Stimulated activated CD8-positive, alpha-beta memory T cell treated with anti-CD3 and anti-CD28 coated beads, Interleukin-4, amount 100 ng/mL, for 48 hours (primary cell): ENCODE data around the gene HERPUD1.
A peak's percentile ranks its signal among the peaks of the same experiment; 100 is the strongest.
"Not testable (repeated sequence)": the region's sequence is repeated elsewhere in the genome, so short reads cannot be mapped to it uniquely, and the experiment has no call there.

Source experiments
- DNase-seq: peaks from one replicate; pipeline ENCODE4 v3.0.0-alpha.2; 2020

HERPUD1 gene

DNA sequence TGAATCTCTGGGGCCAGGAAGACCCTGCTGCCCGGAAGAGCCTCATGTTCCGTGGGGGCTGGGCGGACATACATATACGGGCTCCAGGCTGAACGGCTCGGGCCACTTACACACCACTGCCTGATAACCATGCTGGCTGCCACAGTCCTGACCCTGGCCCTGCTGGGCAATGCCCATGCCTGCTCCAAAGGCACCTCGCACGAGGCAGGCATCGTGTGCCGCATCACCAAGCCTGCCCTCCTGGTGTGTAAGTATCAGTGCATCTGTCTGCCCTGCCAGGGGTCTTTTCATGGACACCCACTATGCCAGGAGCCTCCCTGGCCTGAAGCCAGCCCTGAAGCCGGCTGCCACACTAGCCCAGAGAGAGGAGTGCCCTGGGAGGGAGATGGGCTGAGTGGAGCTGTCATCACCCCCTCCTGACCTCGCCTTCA, 29.9 kb downstream of the HERPUD1 start, which contains the start of gene CETP:
TSS of gene CETP (plus strand) at position 100 of the 431 bp plus-strand sequence. CDS start at position 130, 30 bp downstream.
- DNase-seq: no peak

DNA sequence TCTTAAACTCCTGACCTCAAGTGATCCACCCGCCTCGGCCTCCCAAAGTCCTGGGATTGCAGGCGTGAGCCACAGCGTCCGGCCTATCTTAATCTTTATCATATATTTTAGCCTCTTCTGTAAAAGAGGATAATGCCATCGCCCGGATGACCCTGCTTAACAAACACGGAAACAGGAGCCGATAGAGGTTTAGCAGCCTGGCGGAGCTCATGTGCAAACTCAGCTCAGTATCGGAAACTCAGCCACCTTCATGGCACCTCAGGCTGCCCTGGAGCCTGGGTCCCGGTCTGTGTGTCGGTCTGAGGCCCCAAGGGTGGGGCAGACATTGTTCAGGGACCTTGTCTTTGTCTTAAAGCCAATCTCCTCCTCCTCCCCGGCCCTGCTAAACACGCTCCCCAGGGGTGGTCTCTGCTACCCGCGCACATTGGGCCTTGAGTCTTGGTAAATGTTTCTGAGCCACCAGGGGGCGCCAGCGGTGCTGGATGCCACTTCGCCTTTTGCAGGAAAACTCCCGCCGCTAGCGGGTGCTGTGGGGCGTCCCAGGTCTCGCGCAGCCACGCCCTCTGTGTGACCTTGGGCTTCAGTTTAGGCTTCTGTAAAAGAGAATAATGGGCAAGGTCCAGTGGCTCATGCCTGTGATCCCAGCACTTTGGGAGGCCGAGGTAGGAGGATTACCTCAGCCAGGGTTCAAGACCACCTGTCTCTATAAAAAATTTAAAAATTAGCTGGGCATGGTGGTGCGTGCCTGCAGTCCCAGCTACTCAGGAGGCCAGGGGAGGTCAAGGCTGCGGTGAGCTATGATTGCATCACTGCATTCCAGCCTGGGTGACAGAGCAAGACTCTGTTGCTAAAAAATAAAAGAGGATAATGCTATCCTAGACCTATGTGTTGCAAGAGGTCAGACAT, 32.6 kb downstream of the HERPUD1 start:
- peak; percentile 99 for DNase-seq

DNA sequence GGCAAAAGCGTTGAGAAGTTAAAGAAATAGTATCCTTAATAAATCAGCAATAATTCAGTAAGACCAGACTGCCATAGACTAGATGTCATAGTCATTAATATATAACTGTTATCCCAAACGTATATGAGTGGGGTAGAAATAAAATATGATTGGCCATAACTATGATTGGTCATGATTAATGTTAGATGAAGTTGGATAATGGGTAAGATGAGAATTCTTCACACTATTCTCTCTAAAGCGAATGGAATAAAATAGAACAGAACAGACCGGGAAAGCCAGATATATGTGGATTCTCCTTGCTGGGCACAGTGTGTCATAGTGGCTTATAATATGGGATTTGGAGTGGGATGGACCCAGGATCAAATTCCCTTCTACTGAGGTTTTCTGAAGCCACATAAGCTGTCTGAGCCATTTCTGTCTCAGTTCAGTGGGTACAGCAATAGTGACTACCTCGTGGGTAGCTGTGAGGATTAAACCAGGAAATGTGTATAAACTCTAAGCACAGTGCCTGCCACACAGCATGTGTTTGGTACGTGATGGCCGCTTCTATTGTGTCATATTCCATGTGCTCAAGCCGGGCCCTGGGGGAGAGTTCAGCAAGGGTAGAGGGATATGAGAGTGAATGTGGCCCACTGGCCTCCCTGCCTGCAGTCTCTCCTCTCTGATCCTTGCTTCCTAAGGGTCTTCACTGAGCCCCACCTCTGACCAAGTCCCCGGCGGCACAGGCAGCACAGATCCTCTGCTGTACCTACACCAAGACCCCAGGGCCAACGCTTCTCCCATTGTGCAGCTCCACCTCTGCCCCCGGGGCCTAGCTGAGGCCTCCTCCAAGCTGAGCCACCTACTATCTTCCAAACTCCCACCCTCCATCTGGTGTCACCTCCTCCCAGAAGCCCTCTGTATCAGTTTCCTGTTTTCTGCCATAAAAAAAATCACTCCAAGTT, 33.5 kb downstream of the HERPUD1 start:
- no peak for DNase-seq

DNA sequence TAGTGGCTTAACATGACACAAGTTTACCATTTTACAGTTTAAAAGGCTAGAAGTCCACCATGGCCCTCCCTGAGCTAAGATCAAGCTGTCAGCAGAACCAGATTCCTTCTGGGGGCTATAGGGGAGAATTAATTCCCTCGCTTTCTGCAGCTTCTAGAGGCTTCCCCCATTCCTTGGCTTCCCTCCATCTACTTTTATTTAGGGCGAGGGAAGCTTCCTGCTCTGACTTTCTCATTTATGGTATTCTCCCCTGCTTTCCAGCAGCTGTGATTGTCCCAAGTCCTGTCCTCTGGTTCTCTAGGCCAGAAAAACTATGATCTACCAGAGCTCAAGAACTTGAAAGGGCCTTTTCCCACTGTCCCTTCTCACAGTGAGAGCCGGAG, 34.1 kb downstream of the HERPUD1 start:
- DNase-seq: no peak

DNA sequence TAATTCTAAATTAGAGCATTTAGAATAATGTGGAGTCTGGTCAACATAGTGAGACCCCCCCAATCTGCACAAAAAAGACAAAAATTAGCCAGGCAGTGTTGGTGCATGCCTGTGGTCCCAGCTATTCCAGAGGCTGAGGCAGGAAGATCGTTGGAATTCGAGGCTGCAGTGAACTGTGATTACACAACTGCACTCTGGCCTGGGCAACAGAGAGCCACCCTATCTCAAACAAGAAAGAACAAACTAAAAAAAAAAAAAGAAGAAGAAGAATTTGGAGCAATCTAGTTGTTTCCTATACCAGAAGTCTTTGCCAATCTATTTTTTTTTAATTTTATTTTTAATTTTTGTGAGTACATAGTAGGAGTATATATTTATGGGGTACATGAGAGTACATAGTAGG, 35.8 kb downstream of the HERPUD1 start:
- DNase-seq: no peak

DNA sequence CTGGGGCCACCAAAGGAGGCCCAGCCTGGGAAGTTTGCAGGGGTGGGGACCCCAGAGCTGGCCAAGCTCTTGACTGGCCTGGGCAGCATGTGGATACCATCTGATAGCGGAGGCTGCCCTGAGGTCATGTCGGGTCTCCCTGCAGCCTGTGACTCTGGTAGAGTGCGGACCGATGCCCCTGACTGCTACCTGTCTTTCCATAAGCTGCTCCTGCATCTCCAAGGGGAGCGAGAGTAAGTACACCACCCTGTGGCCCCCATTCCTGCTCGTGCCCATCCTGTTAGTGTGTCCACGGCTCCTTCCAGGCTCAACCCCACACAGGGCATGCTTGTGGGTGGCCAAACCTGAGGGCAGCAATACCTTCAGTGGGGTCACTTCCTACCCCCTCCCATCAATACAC, 37.8 kb downstream of the HERPUD1 start:
- DNase-seq: no peak

DNA sequence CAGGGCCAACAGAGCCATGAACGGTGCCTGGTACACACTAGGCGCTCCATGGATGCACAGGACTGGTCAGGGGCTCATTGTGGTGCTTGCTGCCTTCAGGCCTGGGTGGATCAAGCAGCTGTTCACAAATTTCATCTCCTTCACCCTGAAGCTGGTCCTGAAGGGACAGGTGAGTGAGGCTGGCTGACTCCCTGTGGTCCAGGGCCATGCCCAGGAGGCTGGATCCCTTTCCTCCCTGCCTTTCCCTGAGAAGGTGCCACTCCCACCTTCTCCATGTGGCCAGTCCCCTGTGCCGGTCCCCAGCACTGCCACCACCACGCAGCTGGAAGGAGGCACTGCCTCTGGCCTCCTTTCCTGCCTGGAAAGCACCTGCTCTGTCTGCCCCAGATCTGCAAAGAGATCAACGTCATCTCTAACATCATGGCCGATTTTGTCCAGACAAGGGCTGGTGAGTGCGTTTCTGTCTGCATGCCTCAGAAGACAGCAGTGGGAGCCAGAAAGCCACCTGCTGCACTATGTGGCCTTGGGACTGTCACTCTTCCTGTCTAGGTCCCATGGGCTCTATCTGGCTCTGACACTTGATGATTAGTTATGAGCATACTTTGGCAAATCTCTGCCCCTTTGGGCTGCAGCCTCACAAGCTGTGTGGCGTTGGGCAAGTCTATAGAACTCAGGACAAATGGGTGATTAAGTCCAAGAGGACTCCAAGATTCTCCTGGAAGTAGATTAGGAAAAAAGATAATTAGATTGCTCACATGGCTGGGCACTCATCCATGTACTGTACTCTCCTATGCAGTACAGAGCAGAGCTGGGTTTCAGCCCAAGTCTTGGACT, 39.2 kb downstream of the HERPUD1 start:
- DNase-seq: no peak

DNA sequence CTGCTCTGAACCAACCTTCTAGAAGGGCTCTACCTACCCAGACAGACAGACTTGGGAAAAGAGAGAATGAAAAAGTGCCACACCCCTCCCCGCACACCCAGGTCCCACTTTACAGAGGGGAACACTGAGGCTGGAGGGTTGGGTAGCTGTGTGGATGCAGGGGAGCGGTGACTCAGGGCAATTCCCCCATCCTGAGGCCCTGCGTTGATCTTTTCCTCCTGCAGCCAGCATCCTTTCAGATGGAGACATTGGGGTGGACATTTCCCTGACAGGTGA, 39.8 kb downstream of the HERPUD1 start:
- no peak for DNase-seq

DNA sequence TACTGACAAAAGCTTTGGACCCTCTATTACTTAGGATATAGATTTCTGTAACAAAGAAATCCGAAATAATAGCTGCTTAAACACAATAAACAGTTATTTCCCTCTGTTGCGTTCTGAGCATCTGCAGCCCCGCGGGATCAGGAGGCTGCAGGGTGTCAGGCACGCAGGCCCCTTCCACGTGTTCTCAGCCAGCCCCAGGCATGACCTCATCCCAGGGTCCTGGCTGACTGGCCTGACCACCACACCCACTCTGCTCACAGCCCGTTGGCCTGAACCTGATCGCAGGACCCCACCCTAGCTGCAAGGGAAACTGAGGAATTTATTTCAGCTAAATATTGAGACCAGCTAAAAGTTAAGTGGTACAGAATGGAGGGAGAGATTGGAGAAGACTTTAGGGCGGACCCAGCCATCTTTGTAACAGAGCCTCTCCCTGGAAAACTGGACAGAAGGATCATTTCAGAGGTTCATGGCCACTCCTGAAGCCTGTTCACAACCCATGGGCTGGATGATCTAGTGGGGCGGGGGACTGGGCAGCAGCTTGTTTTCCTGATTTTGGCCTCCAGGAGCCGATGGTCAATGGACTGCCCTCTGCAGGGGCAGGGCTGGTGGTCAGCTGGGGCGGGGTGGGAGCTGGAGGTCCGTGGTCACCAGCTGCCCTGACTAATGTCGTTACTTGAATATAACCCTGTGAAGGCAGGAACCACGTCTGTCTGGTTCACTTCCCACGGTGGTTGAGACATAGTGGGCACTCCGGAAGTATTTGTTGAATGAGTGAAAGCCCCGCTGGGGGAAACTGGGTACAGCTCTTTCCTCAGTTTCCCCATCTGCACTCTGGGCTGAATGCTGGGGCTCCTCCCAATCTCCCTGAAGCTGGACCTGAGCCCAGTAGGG, 40.7 kb downstream of the HERPUD1 start:
- DNase-seq: no peak

DNA sequence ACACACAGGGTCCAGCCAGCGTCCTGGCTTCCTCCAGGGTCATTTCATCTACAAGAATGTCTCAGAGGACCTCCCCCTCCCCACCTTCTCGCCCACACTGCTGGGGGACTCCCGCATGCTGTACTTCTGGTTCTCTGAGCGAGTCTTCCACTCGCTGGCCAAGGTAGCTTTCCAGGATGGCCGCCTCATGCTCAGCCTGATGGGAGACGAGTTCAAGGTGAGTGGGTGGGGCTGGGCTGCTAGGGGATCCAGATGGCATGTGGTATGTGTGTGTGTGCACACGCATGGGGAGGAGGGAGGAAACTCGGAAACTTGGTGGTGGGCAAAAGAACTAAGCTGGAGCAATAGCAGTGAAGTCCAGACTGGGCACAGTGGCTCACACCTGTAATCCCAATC, 41.4 kb downstream of the HERPUD1 start:
- DNase-seq: no peak

DNA sequence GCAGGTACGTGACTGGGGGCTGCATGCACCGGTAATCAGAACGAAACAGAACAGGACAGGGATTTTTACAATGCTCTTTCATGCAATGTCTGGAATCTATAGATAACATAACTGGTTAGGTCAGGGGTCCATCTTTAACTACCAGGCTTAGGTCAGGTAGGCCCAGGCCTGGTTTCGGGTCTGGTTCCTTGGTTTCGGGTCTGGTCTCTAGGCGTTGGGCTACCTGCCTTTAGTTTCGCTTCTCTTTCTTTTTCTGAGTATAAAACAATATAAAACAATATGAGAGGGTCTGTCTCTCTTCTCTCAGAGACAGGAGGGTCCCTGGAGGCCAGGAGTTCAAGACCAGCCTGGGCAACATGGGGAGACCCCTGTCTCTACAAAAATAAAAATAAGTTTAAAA, 42.0 kb downstream of the HERPUD1 start:
- not testable (repeated sequence) for DNase-seq

DNA sequence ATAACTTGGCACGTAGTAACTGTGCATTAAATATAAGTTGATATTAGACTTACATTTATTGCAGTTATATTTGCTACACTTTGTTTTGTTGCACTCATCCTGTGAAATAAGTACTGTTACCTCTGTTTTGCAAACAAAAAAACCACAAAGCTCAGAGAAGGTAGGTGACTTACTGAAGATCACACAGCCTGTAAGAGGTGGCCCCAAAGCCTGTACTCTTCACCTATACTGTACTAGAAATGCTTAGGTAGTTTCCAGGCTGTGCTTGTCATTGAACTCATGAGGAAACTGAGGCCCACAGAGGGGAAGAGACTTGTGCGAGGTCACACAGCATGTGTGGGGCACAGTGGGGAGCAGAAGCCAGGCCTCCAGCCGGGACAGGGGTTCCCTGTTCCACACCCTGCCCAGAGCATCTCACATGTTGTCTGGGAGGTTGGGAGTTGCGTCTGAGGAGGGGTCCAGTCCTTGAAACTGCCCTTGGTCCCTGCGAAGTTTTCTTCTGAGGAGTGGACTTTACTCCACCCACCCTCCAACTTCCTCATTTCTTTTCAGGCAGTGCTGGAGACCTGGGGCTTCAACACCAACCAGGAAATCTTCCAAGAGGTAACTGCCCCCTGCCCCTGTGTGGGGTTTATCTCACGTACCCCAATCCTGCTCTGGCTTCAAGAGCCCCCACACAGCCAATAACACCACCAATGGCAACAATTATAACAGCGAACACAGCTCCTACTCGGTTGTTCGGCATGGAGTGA, 42.8 kb downstream of the HERPUD1 start:
- DNase-seq: no peak

DNA sequence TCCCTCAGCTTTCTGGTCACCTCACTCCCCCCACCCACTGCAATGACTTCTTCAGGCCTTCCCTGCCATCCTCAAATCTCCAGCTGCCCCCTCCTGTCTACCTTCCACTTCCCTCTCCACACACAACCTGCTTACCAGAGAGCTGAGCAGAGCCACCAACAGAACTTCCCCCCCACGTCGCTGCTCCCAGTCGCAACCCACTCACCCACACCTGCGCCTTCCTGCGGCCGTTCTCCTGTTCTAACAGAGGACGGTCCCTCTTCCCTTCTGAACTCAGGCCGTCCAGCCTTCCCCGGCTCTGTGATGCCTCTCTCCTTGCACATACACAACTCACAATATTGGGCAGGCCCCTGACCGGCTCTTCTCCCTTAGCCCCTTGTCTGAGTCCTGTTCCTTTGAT, 43.8 kb downstream of the HERPUD1 start:
- DNase-seq: no peak

DNA sequence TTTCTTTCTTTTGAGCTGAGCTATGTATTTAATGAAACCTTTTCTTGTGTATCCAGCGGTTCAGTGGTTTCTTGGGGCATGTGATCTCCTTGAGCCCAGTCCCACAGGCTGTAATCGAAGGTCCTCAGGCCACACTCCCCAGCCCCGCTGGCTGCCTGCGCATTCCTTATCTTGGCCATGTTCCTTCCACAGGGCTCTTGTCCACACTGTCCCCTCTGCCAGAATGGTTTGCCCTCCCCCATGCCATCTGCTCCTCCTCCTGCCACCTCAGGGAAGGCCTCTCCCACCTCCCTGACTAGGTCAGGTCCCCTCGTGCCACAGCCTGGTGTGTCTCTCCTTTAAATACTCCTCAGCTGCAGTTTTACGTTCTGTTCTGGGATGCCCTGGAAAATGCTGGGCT, 45.3 kb downstream of the HERPUD1 start:
- DNase-seq: no peak

DNA sequence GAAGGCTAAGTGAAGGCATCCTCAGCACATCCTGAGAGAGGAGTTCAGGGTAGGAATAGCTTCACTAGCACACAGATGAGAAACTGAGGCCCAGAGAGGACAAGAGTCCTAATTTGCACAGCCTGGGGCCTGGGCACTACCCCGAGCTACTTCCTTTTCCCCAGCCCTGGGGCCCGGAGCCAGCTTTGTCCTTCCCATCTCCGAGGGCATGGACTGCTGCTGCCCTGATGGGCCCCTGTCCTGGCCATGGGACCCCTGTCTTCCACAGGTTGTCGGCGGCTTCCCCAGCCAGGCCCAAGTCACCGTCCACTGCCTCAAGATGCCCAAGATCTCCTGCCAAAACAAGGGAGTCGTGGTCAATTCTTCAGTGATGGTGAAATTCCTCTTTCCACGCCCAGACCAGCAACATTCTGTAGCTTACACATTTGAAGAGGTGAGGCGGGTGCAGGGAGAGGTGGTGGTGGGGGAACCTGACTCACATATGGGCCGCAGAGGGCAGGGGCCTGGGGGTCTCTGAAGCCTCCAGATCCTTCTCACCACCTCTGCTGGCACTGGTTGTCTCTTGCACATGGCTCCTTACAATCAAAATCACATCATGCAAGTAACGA, 46.0 kb downstream of the HERPUD1 start:
- DNase-seq: no peak

DNA sequence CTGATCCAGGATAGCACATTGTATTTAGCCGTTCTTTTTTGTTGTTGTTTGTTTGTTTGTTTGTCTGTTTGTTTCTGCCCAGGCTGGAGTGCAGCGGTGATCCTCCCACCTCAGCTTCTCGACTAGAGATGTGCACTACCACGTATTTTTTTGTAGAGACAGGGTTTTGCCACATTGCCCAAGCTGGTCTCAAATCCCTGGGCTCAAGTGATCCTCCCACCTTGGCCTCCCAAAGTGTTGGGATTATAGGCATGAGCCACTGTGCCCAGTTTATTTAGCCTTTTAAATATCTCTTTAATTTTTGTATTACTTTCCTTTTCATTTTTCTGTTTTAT, 48.2 kb downstream of the HERPUD1 start:
- no peak for DNase-seq

DNA sequence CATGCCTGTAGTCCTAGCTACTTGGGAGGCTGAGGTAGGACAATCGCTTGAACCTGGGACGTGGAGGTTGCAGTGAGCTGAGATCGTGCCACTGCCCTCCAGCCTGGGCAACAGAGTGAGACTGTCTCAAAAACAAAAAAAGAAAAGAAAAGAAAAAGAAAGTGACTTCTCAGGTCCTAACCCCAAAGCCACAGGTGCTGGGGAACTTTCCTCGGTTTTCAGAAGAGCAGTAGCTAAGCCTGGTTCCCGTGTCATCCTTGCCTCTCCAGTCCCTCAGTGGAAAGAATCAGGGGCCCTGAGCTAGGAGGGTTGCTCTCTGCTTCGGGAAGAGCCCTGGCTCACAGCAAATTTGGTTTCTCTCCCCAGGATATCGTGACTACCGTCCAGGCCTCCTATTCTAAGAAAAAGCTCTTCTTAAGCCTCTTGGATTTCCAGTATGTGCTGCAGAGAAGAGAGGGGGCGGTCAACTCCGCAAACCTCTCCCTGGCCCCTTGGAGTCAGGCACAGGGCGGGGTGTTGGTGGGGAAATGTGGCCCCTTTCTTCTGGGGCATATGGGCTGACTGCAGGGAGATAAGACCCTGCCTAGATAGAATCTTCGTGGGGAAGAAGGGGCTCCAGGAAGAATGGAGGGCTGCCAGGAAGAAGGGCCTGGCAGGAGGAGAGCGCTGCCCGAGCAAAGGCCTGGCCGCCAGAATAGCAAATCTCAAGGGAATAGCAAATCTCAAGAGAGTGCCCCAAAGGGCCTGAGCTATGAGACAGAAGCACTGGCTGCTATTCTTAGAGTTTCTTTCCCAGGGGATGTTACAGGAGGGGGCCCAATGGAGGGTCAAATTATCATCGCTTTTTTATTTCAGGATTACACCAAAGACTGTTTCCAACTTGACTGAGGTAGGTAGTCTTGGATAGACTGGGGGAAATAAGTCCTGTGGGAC, 49.1 kb downstream of the HERPUD1 start:
- no peak for DNase-seq

DNA sequence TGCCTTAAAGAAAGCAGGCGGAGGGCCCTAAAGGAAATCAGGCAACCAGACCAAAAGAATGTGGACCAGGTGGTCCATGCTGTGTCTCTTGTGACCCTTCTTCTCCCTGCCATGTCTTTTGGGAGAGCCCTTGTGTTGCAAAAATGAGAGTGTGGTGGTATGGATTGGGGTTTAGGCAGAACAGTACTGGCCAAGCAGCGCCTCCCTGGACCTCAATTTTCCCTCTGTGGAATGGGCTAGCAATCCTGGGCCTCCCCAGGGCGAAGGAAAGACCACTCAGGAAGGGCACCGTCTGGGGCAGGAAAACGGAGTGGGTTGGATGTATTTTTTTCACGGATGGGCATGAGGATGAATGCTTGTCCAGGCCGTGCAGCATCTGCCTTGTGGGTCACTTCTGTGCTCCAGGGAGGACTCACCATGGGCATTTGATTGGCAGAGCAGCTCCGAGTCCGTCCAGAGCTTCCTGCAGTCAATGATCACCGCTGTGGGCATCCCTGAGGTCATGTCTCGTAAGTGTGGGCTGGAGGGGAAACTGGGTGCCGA, 49.9 kb downstream of the HERPUD1 start:
- no peak for DNase-seq

DNA sequence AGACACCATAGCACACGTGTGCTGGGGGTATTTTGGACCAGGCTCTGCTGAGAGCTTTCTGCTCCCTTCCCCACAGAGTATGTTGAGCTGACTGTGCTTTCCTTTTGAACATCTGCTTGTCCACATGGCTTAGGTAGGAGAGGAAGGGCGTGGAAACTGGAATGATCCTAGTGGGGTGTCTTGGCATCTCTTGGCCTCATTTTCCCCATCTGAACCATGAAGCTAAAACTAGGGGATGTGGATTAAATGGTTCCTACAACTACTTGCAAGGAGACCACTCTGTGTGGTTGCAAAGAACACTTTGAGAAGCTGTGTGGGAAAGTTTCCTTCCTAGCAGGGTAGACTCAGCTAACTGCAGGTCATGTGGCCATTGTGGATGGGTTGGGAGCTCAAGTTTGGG, 50.8 kb downstream of the HERPUD1 start:
- no peak for DNase-seq
